ENCODE measurements around the gene KLHL11.

- TF ChIP-seq CTCF (conservative IDR thresholded peaks at IDR 0.05) (no peak), ZFX (IDR thresholded peaks at IDR 0.05) (no peak)
These were observed 322 bp upstream of the KLHL11 start for GRCh38 chr17:41865596-41865893.

All from C4-2B (cell line).